Endothelial cell (in vitro differentiated cells): ENCODE data around the gene NPLOC4. TPM values are rescaled to one million over a fixed set of nuclear protein-coding genes. Genes with fewer than 3 reads are reported as not detected.

ENCODE experiments used
- DNase-seq: peaks from one replicate; pipeline ENCODE4 v3.0.0; 2021; ENCODE audit warnings: low spot score
- H3K27ac Mint-ChIP-seq: one replicate; pipeline ENCODE4 v1.8.0; 2021; ENCODE audit warnings: mixed read lengths, inconsistent platforms; ENCODE audit not compliant: unreplicated experiment
- H3K27me3 Mint-ChIP-seq: one replicate; pipeline ENCODE4 v1.8.0; 2021; ENCODE audit warnings: mild to moderate bottlenecking, moderate library complexity, mixed read lengths, inconsistent platforms; ENCODE audit not compliant: unreplicated experiment
- H3K36me3 Mint-ChIP-seq: one replicate; pipeline ENCODE4 v1.8.0; 2021; ENCODE audit warnings: mild to moderate bottlenecking, low read depth, mixed read lengths, inconsistent platforms; ENCODE audit not compliant: unreplicated experiment
- H3K4me1 Mint-ChIP-seq: one replicate; pipeline ENCODE4 v1.8.0; 2021; ENCODE audit warnings: mild to moderate bottlenecking, mixed read lengths, inconsistent platforms; ENCODE audit not compliant: unreplicated experiment
- H3K4me3 Mint-ChIP-seq: one replicate; pipeline ENCODE4 v1.8.0; 2021; ENCODE audit warnings: mild to moderate bottlenecking, mixed read lengths, inconsistent platforms; ENCODE audit not compliant: unreplicated experiment
- H3K9me3 Mint-ChIP-seq: one replicate; pipeline ENCODE4 v1.8.0; 2021; ENCODE audit warnings: mixed read lengths, inconsistent platforms; ENCODE audit not compliant: unreplicated experiment
- CTCF ChIP-seq: fragments of 200-600 bp; sonication (generic); IDR thresholded peaks from one replicate; pipeline ENCODE4 v1.5.0; 2021; ENCODE audit warnings: antibody characterized with exemption; ENCODE audit not compliant: unreplicated experiment
- total RNA-seq: library from RNA; stranded (reverse); fragmentation: NEBNext Ultra II Directional; extraction: Animal tissue kit (Norgen Biotek cat#: 25700); gene quantifications from one replicate; pipeline ENCODE4 v1.2.1, GENCODE V29; 2021; ENCODE audit not compliant: unreplicated experiment

Gene NPLOC4
- total RNA-seq, 1 donor from 2014 or later = 133 TPM

- DNase-seq = no peak
- Mint-ChIP-seq H3K4me3 (no peak overlapping the region), H3K9me3 (no peaks in the 10 kb centered on the region), H3K36me3 (peaks cover 47% of the 10 kb centered on the region), H3K27ac (no peak overlapping the region), H3K4me1 (no peaks in the 10 kb centered on the region), H3K27me3 (peaks cover 7% of the 10 kb centered on the region)
- no peak for TF ChIP-seq CTCF
Observed at GRCh38 chr17:81615401-81615930, 21.4 kb downstream of the NPLOC4 start.

GRCh38 chr17:81612172-81612970, 24.5 kb downstream of the NPLOC4 start:
- Mint-ChIP-seq H3K27ac (peak overlapping the region; percentile 1), H3K27me3 (peaks cover 7% of the 10 kb centered on the region), H3K4me3 (peak overlapping the region; percentile 74), H3K9me3 (no peaks in the 10 kb centered on the region), H3K4me1 (no peaks in the 10 kb centered on the region), H3K36me3 (peaks cover 56% of the 10 kb centered on the region)
- no peak for TF ChIP-seq CTCF
- no peak for DNase-seq

- DNase-seq = no peak
Observed at GRCh38 chr17:81609541-81610311, 27.2 kb downstream of the NPLOC4 start.

GRCh38 chr17:81608605-81609004, 28.3 kb downstream of the NPLOC4 start:
- no peaks in the 10 kb centered on the region for H3K4me1 Mint-ChIP-seq
- DNase-seq = no peak
- no peak overlapping the region for H3K27ac Mint-ChIP-seq
- TF ChIP-seq CTCF = no peak
- H3K36me3 Mint-ChIP-seq = peaks cover 54% of the 10 kb centered on the region
- H3K9me3 Mint-ChIP-seq = no peaks in the 10 kb centered on the region
- no peaks in the 10 kb centered on the region for H3K27me3 Mint-ChIP-seq
- H3K4me3 Mint-ChIP-seq = no peak overlapping the region

More at GRCh38 chr17:81609541-81610311, 27.2 kb downstream of the NPLOC4 start:
- no peaks in the 10 kb centered on the region for H3K4me1 Mint-ChIP-seq
- peak overlapping the region; percentile 19 for H3K4me3 Mint-ChIP-seq
- H3K36me3 Mint-ChIP-seq = peaks cover 52% of the 10 kb centered on the region
- H3K27me3 Mint-ChIP-seq = peaks cover 2% of the 10 kb centered on the region
- H3K9me3 Mint-ChIP-seq = no peaks in the 10 kb centered on the region
- peak overlapping the region; percentile 19 for H3K27ac Mint-ChIP-seq
- TF ChIP-seq CTCF = no peak
